Activated B cell treated with CpG ODN at 0.5 μM for 24 hours (primary cell): ENCODE data around the gene RNF182. TPM values are rescaled to one million over a fixed set of nuclear protein-coding genes. Genes with fewer than 3 reads are reported as not detected.

ENCODE experiments used
- ATAC-seq: fragments of 200-7000 bp; cut with Tn5 transposase; one replicate; pipeline ENCODE4 v1.10.0; 2021; ENCODE audit warnings: low read depth, mild to moderate bottlenecking, moderate library complexity
- CTCF ChIA-PET: fragments of 350-600 bp; sonication (Branson Sonifier 250); formaldehyde crosslinking; loops from one replicate; lab custom pipeline; 2021; ENCODE audit warnings: antibody characterized with exemption; lab: Charles Lee
- POLR2A ChIA-PET: fragments of 350-600 bp; sonication (Branson Sonifier 250); formaldehyde crosslinking; loops from one replicate; lab custom pipeline; 2021; ENCODE audit warnings: antibody characterized with exemption; lab: Charles Lee
- DNase-seq: peaks from one replicate; pipeline ENCODE4 v3.0.0; 2022
- H3K27ac Mint-ChIP-seq: one replicate; pipeline ENCODE4 v1.8.0; 2020; ENCODE audit warnings: mixed read lengths
- H3K27me3 Mint-ChIP-seq: one replicate; pipeline ENCODE4 v1.8.0; 2021; ENCODE audit warnings: mixed read lengths
- H3K36me3 Mint-ChIP-seq: one replicate; pipeline ENCODE4 v1.8.0; 2021; ENCODE audit warnings: low read depth, mixed read lengths
- H3K4me1 Mint-ChIP-seq: one replicate; pipeline ENCODE4 v1.8.0; 2021; ENCODE audit warnings: mixed read lengths
- H3K4me3 Mint-ChIP-seq: one replicate; pipeline ENCODE4 v1.8.0; 2020; ENCODE audit warnings: mild to moderate bottlenecking, mixed read lengths
- H3K9me3 Mint-ChIP-seq: one replicate; pipeline ENCODE4 v1.8.0; 2020; ENCODE audit warnings: mixed read lengths
- intact Hi-C: fragments of 100-400 bp; cut with micrococcal nuclease; formaldehyde crosslinking; loops from one replicate; pipeline ENCODE4 v1.15.1; 2024
- total RNA-seq: library from RNA; stranded (reverse); gene quantifications from 2 replicates; pipeline ENCODE4 v1.2.3, GENCODE V29; 2022
- TF ChIP-seq, protein P1 (sequence below): fragments of 200-600 bp; IDR thresholded peaks from one replicate; pipeline ENCODE4 v1.8.0; 2022; ENCODE audit warnings: antibody characterized with exemption, mild to moderate bottlenecking

The RNF182 gene
- total RNA-seq, 1 donor from 2014 or later = not detected

DNA sequence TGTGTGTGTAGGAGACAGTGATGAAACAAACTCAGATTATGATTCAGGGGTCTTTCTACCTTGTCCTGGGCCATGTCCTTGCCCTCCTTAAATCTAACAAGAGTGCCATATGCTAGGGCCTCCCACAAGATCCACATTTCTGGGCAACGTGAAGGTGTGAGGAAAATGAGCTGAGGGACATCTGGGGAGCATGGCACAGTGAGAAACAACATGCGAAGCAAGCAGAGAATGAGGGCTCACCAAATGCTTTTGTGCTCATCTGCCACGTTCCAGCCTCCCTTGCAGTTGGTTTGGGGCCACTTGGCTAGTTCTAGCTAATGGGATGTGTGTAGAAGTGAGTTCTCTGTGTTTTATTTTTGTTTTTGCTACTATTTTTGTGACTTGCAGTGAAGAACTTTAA, 21.4 kb upstream of the RNF182 start:
- no peak for DNase-seq
- H3K9me3 Mint-ChIP-seq = no peaks in the 10 kb centered on the region
- ChIA-PET CTCF (no interaction called here), POLR2A (no interaction called here)
- no peaks in the 10 kb centered on the region for H3K36me3 Mint-ChIP-seq
- peaks cover 17% of the 10 kb centered on the region for H3K27me3 Mint-ChIP-seq
- intact Hi-C loops = loop anchor here (10.0 kb wide), 1 partner anchor 1341 kb away; the partner anchor contains the start of gene JARID2
- ATAC-seq = no peak
- H3K4me1 Mint-ChIP-seq = no peaks in the 10 kb centered on the region
- no peak overlapping the region for H3K27ac Mint-ChIP-seq
- TF ChIP-seq, protein P1, sequence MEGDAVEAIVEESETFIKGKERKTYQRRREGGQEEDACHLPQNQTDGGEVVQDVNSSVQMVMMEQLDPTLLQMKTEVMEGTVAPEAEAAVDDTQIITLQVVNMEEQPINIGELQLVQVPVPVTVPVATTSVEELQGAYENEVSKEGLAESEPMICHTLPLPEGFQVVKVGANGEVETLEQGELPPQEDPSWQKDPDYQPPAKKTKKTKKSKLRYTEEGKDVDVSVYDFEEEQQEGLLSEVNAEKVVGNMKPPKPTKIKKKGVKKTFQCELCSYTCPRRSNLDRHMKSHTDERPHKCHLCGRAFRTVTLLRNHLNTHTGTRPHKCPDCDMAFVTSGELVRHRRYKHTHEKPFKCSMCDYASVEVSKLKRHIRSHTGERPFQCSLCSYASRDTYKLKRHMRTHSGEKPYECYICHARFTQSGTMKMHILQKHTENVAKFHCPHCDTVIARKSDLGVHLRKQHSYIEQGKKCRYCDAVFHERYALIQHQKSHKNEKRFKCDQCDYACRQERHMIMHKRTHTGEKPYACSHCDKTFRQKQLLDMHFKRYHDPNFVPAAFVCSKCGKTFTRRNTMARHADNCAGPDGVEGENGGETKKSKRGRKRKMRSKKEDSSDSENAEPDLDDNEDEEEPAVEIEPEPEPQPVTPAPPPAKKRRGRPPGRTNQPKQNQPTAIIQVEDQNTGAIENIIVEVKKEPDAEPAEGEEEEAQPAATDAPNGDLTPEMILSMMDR = no peak
- H3K4me3 Mint-ChIP-seq = no peak overlapping the region

DNA sequence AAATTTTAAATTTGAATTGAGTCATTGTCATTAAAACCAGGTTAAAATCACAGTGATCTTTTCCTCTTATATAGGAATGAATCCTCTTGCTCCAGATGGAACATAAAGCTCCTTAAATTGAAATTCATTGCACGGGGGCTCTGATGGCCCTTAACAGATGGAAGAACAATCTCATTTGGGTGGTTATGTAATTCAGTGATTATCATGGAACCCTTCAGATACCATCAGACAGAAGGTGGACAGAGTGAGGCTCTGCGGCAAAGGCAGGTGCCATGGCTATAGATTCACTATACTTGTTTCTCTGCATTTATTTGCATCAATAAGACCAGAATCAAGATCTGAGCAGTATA, 17.8 kb upstream of the RNF182 start:
- peaks cover 2% of the 10 kb centered on the region for H3K4me1 Mint-ChIP-seq
- H3K9me3 Mint-ChIP-seq = no peaks in the 10 kb centered on the region
- peaks cover 10% of the 10 kb centered on the region for H3K27me3 Mint-ChIP-seq
- ChIA-PET CTCF (interaction anchor here (4.2 to 8.6 kb wide), 3 partner anchors 159 to 1717 kb away, joined by 15 to 168 read pairs (median 92); no protein-coding TSS in a partner anchor), POLR2A (no interaction called here)
- DNase-seq (no peak), ATAC-seq (no peak)
- TF ChIP-seq, protein P1 = no peak
- intact Hi-C loops = loop anchor here (5.0 to 10.0 kb wide), 2 partner anchors 1338 to 1535 kb away; partner anchors contain the start of gene JARID2
- H3K36me3 Mint-ChIP-seq = no peaks in the 10 kb centered on the region
- no peak overlapping the region for H3K27ac Mint-ChIP-seq
- H3K4me3 Mint-ChIP-seq = no peak overlapping the region

DNA sequence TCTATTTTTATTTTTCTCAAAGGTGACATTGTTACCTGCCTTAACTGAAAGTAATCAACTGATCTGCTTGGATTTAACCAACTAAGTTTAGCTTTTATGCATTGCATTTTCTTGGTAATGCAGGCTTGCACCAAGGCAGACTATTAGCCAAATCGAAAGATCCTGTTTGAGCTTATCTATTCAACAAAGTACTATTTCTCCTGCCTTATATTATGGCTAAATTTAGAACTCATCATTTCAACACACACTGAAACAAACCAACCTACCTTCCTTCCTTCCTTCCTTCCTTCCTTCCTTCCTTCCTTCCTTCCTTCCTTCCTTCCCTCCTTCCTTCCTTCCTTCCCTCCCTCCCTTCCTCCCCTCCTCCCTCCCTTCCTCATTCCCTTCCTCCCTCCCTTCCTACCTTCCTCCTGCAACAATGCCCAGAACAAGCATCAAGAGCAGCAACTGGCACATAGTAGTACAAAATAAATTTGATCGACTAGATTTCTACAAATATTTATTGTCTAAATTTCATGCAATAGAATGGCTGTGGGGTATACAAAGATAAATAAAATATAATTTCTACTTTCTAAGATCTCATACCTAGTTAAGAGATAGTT, 17.0 kb upstream of the RNF182 start:
- Mint-ChIP-seq H3K36me3 (no peaks in the 10 kb centered on the region), H3K4me3 (no peak overlapping the region), H3K27ac (no peak overlapping the region), H3K9me3 (no peaks in the 10 kb centered on the region), H3K27me3 (peaks cover 9% of the 10 kb centered on the region), H3K4me1 (peaks cover 2% of the 10 kb centered on the region)
- TF ChIP-seq, protein P1 = no peak
- ChIA-PET POLR2A (no interaction called here), CTCF (interaction anchor here (0.7 to 8.6 kb wide), 13 partner anchors 10 to 1716 kb away, joined by 3 to 168 read pairs (median 6); no protein-coding TSS in a partner anchor)
- intact Hi-C loops = loop anchor here (2.0 to 10.0 kb wide), 4 partner anchors 1337 to 1715 kb away; partner anchors contain the start of gene JARID2
- no peak for ATAC-seq
- DNase-seq = no peak

DNA sequence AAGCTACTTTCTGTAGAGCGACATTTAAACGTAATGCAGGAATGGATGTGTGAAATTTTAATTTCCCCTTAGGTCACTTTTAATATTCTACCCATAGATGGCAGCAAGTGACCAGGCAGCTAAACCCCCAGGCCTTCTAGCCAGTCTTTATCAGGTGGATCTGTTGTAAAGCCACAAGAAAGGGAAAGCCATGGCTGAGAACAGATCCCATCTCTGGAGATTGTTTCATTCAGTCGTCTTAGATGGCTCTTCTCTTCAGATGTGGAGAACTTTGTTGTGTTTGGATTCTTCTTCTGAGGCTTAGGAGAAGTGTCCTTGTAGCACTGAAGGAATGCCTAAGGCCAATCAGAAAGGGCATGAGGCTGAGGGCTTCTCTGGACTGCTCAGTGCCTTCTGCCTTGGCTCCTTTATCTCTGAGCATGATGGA, 15.8 kb upstream of the RNF182 start:
- POLR2A ChIA-PET = interaction anchor here (0.7 kb wide), 1 partner anchor 186 kb away, joined by 3 read pairs; no protein-coding TSS in a partner anchor
- peak; percentile 80 for ATAC-seq
- intact Hi-C loops = loop anchor here (1.0 to 10.0 kb wide), 10 partner anchors 137 to 1714 kb away; partner anchors contain the start of gene JARID2

More for the DNA sequence above, 15.8 kb upstream of the RNF182 start:
- CTCF ChIA-PET = interaction anchor here (0.7 to 8.6 kb wide), 26 partner anchors 8 to 1715 kb away, joined by 3 to 168 read pairs (median 5); no protein-coding TSS in a partner anchor
- H3K27me3 Mint-ChIP-seq = peaks cover 4% of the 10 kb centered on the region
- H3K9me3 Mint-ChIP-seq = no peaks in the 10 kb centered on the region
- peaks cover 5% of the 10 kb centered on the region for H3K4me1 Mint-ChIP-seq
- H3K36me3 Mint-ChIP-seq = no peaks in the 10 kb centered on the region
- TF ChIP-seq, protein P1 = peak; percentile 91
- DNase-seq = no peak
- H3K4me3 Mint-ChIP-seq = no peak overlapping the region
- no peak overlapping the region for H3K27ac Mint-ChIP-seq
